Uterus (tissue), 2 donors: ENCODE results near the gene BMPR1A.

Experiments used
- CTCF ChIP-seq, 4 experiments: fragments of 200-600 bp in 2 of 4; fragments of 450-650 bp in 2 of 4; sonication (generic) in 2 of 4; IDR thresholded peaks; one replicate each; pipeline ENCODE4 v1.5.1; 2016 to 2019; ENCODE audit warnings: antibody characterized with exemption in 4 of 4, mild to moderate bottlenecking in 2 of 4, moderate library complexity in 1 of 4
- POLR2A ChIP-seq, 2 donors: fragments of 450-650 bp; IDR thresholded peaks; one replicate each; pipeline ENCODE4 v1.6.1; 2016; ENCODE audit warnings: antibody characterized with exemption in 2 of 2, mild to moderate bottlenecking in 1 of 2, moderate library complexity in 1 of 2

GRCh38 chr10:86898511-86898910 is 142.1 kb downstream of the BMPR1A start:
- no peak for TF ChIP-seq CTCF (IDR thresholded peaks at IDR 0.05)
- TF ChIP-seq POLR2A (IDR thresholded peaks at IDR 0.05), result no peak
